Activated T-cell treated with anti-CD3 and anti-CD28 coated beads, Interleukin-2, amount 50 U/mL, for 4 hours (primary cell): Measurements from ENCODE around the gene BRWD1. TPM values are rescaled to one million over a fixed set of nuclear protein-coding genes. Genes with fewer than 3 reads are reported as not detected.

ENCODE experiments used
- ATAC-seq, 2 donors: fragments of 200-7000 bp; cut with Tn5 transposase; one replicate each; pipeline ENCODE4 v1.10.0; 2021
- DNase-seq: peaks from one replicate; pipeline ENCODE4 v3.0.0-alpha.2; 2020
- H3K27me3 Mint-ChIP-seq: one replicate; pipeline ENCODE4 v1.8.0; 2021; ENCODE audit warnings: low read depth, mixed read lengths
- H3K36me3 Mint-ChIP-seq: one replicate; pipeline ENCODE4 v1.8.0; 2022; ENCODE audit warnings: mixed read lengths; ENCODE audit not compliant: insufficient read depth
- H3K4me1 Mint-ChIP-seq: one replicate; pipeline ENCODE4 v1.8.0; 2021; ENCODE audit warnings: low read depth, mixed read lengths
- H3K4me3 Mint-ChIP-seq: one replicate; pipeline ENCODE4 v1.8.0; 2021; ENCODE audit warnings: mild to moderate bottlenecking, moderate library complexity, mixed read lengths
- H3K9me3 Mint-ChIP-seq: one replicate; pipeline ENCODE4 v1.8.0; 2021; ENCODE audit warnings: mixed read lengths
- total RNA-seq, 3 donors: library from RNA; stranded (reverse); gene quantifications; one replicate each; pipeline ENCODE4 v1.2.1, GENCODE V29; 2021

Gene BRWD1
- total RNA-seq, 3 donors from 2014 or later: 17.3 to 24.7 (median 22.9) TPM

GRCh38 chr21:39216290-39216689 is 97.1 kb downstream of the BRWD1 start:
- no peaks in the 10 kb centered on the region for H3K27me3 Mint-ChIP-seq
- peaks cover 7% of the 10 kb centered on the region for H3K4me1 Mint-ChIP-seq
- DNase-seq (no peak), ATAC-seq (no peak)
- peaks cover 26% of the 10 kb centered on the region for H3K36me3 Mint-ChIP-seq
- no peak overlapping the region for H3K4me3 Mint-ChIP-seq
- no peaks in the 10 kb centered on the region for H3K9me3 Mint-ChIP-seq

- no peaks in the 10 kb centered on the region for H3K9me3 Mint-ChIP-seq
- DNase-seq: no peak
- peaks cover 33% of the 10 kb centered on the region for H3K36me3 Mint-ChIP-seq
- no peak for ATAC-seq
- H3K27me3 Mint-ChIP-seq: no peaks in the 10 kb centered on the region
- H3K4me3 Mint-ChIP-seq: no peak overlapping the region
- H3K4me1 Mint-ChIP-seq: peaks cover 17% of the 10 kb centered on the region
Measured at GRCh38 chr21:39215078-39215477, 98.4 kb downstream of the BRWD1 start.

GRCh38 chr21:39209334-39209688 is 104.1 kb downstream of the BRWD1 start:
- H3K36me3 Mint-ChIP-seq: peaks cover 32% of the 10 kb centered on the region
- H3K4me1 Mint-ChIP-seq: peaks cover 26% of the 10 kb centered on the region
- no peaks in the 10 kb centered on the region for H3K27me3 Mint-ChIP-seq
- ATAC-seq: no peak
- no peak for DNase-seq
- no peaks in the 10 kb centered on the region for H3K9me3 Mint-ChIP-seq
- H3K4me3 Mint-ChIP-seq: no peak overlapping the region

DNA sequence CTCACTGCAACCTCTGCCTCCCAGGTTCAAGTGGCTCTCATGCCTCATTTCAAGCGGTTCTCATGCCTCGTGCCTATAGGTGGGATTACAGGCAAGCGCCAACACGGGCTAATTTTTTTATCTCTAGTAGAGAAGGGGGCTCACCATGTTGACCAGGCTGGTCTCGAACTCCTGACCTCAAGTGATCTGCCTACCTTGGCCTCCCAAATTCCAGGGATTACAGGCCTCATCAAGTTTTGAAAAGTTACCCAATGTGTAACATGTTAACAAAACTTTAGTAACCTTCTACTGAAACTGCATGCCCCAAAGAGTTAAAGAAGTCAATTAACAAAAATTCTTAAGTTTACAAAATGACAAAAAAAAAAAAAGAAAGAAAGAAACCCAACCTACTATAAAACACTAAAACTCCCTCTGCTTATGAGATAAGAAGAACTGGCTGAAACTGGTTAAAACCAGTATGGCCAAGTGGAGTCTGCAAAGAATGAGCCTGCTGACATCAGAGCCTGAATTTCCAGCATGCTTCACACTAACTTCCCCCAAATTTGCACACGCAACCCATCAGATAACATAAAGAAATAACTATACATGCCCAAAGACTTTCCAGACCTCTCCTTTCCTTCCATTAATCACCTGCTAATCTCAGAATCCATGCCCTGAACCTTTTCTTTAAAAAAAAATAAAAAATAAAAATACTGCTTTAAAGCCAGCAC is 104.7 kb downstream of the BRWD1 start:
- Mint-ChIP-seq H3K9me3 (no peaks in the 10 kb centered on the region), H3K4me3 (no peak overlapping the region), H3K4me1 (peaks cover 26% of the 10 kb centered on the region), H3K36me3 (peaks cover 32% of the 10 kb centered on the region), H3K27me3 (no peaks in the 10 kb centered on the region)
- ATAC-seq (no peak), DNase-seq (no peak)

- H3K36me3 Mint-ChIP-seq: peaks cover 36% of the 10 kb centered on the region
- no peak overlapping the region for H3K4me3 Mint-ChIP-seq
- DNase-seq: no peak
- peaks cover 5% of the 10 kb centered on the region for H3K4me1 Mint-ChIP-seq
- no peaks in the 10 kb centered on the region for H3K27me3 Mint-ChIP-seq
- no peaks in the 10 kb centered on the region for H3K9me3 Mint-ChIP-seq
- no peak for ATAC-seq
Measured at GRCh38 chr21:39204134-39204533, 109.3 kb downstream of the BRWD1 start.

DNA sequence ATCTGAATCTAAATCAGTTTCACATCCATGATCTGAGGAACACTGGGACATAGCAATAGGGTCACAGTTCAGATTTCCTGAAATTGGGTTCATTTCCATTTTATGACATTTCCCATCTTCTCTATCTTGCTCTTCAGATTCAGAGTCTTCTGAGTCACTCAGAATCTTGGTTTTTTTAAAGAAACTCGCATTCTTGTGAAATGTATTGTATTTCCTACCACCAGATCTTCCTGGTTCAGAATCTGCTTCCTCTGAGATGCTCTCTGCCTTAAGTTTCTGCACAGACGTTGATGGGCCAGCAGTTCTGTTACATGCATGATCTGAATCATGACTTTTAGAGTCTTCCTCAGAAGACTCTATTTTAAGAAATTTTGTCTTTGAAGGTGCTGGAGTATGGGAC is 114.6 kb downstream of the BRWD1 start:
- Mint-ChIP-seq H3K27me3 (no peaks in the 10 kb centered on the region), H3K4me1 (peaks cover 18% of the 10 kb centered on the region), H3K9me3 (no peaks in the 10 kb centered on the region), H3K4me3 (no peak overlapping the region), H3K36me3 (peaks cover 57% of the 10 kb centered on the region)
- no peak for ATAC-seq
- DNase-seq: no peak

GRCh38 chr21:39197448-39198233 is 115.8 kb downstream of the BRWD1 start:
- H3K4me3 Mint-ChIP-seq: no peak overlapping the region
- H3K36me3 Mint-ChIP-seq: peaks cover 56% of the 10 kb centered on the region
- H3K27me3 Mint-ChIP-seq: no peaks in the 10 kb centered on the region
- H3K9me3 Mint-ChIP-seq: no peaks in the 10 kb centered on the region
- DNase-seq: no peak
- ATAC-seq: no peak
- peaks cover 18% of the 10 kb centered on the region for H3K4me1 Mint-ChIP-seq

GRCh38 chr21:39196838-39197237 is 116.6 kb downstream of the BRWD1 start:
- H3K9me3 Mint-ChIP-seq: no peaks in the 10 kb centered on the region
- no peak for ATAC-seq
- H3K4me1 Mint-ChIP-seq: peaks cover 18% of the 10 kb centered on the region
- DNase-seq: no peak
- H3K4me3 Mint-ChIP-seq: no peak overlapping the region
- H3K27me3 Mint-ChIP-seq: no peaks in the 10 kb centered on the region
- peaks cover 53% of the 10 kb centered on the region for H3K36me3 Mint-ChIP-seq

DNA sequence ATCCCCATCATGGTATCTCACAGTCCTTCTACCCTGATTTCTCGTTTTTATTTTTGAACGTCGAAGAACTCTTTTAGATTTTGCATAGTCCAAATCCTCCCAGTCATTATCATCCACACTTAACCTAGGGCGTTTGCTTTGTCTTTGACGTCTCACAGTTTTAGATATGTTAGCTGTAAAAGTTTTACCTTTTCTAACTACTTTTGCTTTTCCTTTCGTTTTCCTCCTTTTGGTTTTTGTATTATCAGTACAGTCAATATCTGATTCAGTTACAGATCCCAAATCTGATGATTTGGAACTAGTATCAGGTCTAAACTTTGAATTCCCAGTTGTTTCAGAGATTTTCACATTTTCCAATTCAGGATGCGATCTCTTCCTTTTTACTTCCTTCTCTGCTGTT is 117.1 kb downstream of the BRWD1 start:
- Mint-ChIP-seq H3K4me3 (peak overlapping the region; percentile 24), H3K27me3 (no peaks in the 10 kb centered on the region), H3K36me3 (peaks cover 48% of the 10 kb centered on the region), H3K9me3 (no peaks in the 10 kb centered on the region), H3K4me1 (peaks cover 18% of the 10 kb centered on the region)
- ATAC-seq: peak in 1 of 2 donors; percentile 61
- DNase-seq: no peak

GRCh38 chr21:39193380-39193779 is 120.1 kb downstream of the BRWD1 start:
- peaks cover 36% of the 10 kb centered on the region for H3K4me1 Mint-ChIP-seq
- no peak for DNase-seq
- H3K4me3 Mint-ChIP-seq: no peak overlapping the region
- H3K9me3 Mint-ChIP-seq: no peaks in the 10 kb centered on the region
- peaks cover 34% of the 10 kb centered on the region for H3K36me3 Mint-ChIP-seq
- H3K27me3 Mint-ChIP-seq: no peaks in the 10 kb centered on the region
- no peak for ATAC-seq

- no peak overlapping the region for H3K4me3 Mint-ChIP-seq
- peak; percentile 78 to 89 for ATAC-seq
- no peak for DNase-seq
- no peaks in the 10 kb centered on the region for H3K27me3 Mint-ChIP-seq
- H3K9me3 Mint-ChIP-seq: no peaks in the 10 kb centered on the region
- peaks cover 10% of the 10 kb centered on the region for H3K36me3 Mint-ChIP-seq
- H3K4me1 Mint-ChIP-seq: peaks cover 42% of the 10 kb centered on the region
Measured at GRCh38 chr21:39189857-39190604, 123.4 kb downstream of the BRWD1 start.

- Mint-ChIP-seq H3K4me3 (no peak overlapping the region), H3K4me1 (peaks cover 51% of the 10 kb centered on the region), H3K36me3 (peaks cover 4% of the 10 kb centered on the region), H3K9me3 (no peaks in the 10 kb centered on the region), H3K27me3 (no peaks in the 10 kb centered on the region)
- ATAC-seq: peak; percentile 2 to 27
- no peak for DNase-seq
Measured at GRCh38 chr21:39188521-39189139, 124.8 kb downstream of the BRWD1 start.

DNA sequence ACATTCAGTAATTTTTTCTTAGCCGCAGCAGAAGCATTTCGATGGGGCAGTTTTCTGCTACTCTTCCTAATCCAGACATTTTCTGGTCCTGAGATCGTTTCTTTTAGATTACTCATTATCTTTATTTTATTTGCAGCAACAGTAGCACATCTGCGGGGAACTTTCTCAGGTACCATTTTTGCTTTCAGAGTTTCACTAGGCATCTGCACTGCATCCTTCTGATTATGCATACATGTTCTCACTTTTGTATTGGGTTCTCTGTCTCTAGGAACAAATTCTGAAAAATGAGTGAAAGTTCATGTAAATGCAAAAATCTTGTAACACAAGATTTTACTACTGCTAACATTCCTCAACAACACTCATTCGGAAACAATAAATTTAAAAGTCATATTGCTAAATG is 126.3 kb downstream of the BRWD1 start:
- H3K4me3 Mint-ChIP-seq: no peak overlapping the region
- H3K4me1 Mint-ChIP-seq: peaks cover 56% of the 10 kb centered on the region
- H3K9me3 Mint-ChIP-seq: no peaks in the 10 kb centered on the region
- no peaks in the 10 kb centered on the region for H3K27me3 Mint-ChIP-seq
- ATAC-seq (no peak), DNase-seq (no peak)
- no peaks in the 10 kb centered on the region for H3K36me3 Mint-ChIP-seq

- no peaks in the 10 kb centered on the region for H3K36me3 Mint-ChIP-seq
- ATAC-seq: no peak
- H3K9me3 Mint-ChIP-seq: no peaks in the 10 kb centered on the region
- no peak for DNase-seq
- H3K27me3 Mint-ChIP-seq: no peaks in the 10 kb centered on the region
- peaks cover 61% of the 10 kb centered on the region for H3K4me1 Mint-ChIP-seq
- H3K4me3 Mint-ChIP-seq: no peak overlapping the region
Measured at GRCh38 chr21:39186676-39187075, 126.8 kb downstream of the BRWD1 start.
